ENCODE measurements around the gene FBXO36. TPM values are rescaled to one million over a fixed set of nuclear protein-coding genes. Genes with fewer than 3 reads are reported as not detected.

The FBXO36 gene
- total and polyA plus RNA-seq, 2 of the 13 experiments (the other 11 are each of a cell fraction or from before 2014, with no cell fraction given) = 2.8 TPM

DNA sequence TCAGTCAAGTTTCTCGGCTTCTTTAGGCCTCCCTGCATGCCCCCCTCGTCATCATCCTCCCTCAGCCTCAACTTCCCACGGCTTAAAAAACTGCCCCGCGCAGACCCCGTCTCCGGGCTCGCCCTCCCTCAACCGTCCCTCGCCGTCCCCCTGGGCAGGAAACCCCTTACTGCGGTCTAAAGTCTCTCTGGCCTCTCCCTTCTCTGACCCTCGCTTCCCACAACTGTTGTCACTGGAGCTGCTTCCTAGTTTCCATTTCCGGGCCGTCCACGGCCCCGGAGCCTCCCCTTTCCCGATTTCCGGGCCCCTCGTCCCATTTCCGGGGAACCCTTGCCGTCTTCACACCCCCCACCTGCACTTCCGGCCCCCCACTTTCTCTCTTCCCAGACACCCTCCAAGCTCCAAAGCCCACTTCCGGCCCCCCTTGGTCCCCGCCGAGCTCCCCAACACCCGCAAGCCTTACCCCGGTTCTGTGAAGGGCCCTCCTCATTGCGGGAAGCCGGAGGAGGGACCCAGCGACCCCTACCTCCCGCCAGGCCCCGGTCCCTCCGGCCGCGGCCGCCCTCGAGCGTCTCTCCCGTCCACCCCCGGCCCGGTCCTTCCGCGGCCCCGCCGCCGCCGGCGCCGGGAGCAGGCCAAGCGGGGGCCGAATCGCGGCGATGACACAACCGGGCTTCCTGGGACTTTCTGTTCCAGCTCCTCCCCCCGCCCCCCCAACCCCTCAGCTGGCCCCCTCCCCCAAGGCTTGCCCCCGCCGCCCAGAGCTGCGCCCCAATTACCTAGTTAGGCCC, 1.0 kb upstream of the FBXO36 start (continued):
- TF ChIP-seq, protein P1, sequence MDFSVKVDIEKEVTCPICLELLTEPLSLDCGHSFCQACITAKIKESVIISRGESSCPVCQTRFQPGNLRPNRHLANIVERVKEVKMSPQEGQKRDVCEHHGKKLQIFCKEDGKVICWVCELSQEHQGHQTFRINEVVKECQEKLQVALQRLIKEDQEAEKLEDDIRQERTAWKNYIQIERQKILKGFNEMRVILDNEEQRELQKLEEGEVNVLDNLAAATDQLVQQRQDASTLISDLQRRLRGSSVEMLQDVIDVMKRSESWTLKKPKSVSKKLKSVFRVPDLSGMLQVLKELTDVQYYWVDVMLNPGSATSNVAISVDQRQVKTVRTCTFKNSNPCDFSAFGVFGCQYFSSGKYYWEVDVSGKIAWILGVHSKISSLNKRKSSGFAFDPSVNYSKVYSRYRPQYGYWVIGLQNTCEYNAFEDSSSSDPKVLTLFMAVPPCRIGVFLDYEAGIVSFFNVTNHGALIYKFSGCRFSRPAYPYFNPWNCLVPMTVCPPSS (IDR thresholded peaks at IDR 0.05) = no peak
- no peak for TF ChIP-seq RFX1 (IDR thresholded peaks at IDR 0.05)
- TF ChIP-seq SRSF1 (optimal IDR thresholded peaks at IDR 0.05; ENCODE audit: low read depth, low read length) = peak; percentile 25
- TF ChIP-seq, protein P2, sequence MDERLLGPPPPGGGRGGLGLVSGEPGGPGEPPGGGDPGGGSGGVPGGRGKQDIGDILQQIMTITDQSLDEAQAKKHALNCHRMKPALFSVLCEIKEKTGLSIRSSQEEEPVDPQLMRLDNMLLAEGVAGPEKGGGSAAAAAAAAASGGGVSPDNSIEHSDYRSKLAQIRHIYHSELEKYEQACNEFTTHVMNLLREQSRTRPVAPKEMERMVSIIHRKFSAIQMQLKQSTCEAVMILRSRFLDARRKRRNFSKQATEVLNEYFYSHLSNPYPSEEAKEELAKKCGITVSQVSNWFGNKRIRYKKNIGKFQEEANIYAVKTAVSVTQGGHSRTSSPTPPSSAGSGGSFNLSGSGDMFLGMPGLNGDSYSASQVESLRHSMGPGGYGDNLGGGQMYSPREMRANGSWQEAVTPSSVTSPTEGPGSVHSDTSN (CRISPR knock-in tag; IDR thresholded peaks at IDR 0.05) = no peak
- no peak for TF ChIP-seq KLF16 (CRISPR knock-in tag; IDR thresholded peaks at IDR 0.05)
- TF ChIP-seq, protein P3, sequence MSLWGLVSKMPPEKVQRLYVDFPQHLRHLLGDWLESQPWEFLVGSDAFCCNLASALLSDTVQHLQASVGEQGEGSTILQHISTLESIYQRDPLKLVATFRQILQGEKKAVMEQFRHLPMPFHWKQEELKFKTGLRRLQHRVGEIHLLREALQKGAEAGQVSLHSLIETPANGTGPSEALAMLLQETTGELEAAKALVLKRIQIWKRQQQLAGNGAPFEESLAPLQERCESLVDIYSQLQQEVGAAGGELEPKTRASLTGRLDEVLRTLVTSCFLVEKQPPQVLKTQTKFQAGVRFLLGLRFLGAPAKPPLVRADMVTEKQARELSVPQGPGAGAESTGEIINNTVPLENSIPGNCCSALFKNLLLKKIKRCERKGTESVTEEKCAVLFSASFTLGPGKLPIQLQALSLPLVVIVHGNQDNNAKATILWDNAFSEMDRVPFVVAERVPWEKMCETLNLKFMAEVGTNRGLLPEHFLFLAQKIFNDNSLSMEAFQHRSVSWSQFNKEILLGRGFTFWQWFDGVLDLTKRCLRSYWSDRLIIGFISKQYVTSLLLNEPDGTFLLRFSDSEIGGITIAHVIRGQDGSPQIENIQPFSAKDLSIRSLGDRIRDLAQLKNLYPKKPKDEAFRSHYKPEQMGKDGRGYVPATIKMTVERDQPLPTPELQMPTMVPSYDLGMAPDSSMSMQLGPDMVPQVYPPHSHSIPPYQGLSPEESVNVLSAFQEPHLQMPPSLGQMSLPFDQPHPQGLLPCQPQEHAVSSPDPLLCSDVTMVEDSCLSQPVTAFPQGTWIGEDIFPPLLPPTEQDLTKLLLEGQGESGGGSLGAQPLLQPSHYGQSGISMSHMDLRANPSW (CRISPR knock-in tag; IDR thresholded peaks at IDR 0.05; ENCODE audit: borderline replicate concordance) = no peak
- no peak for TF ChIP-seq ZNF883 (CRISPR knock-in tag; IDR thresholded peaks at IDR 0.05; ENCODE audit: not compliant biosample characterization)
- peak; percentile 38; the same call in 1 of the 2 replicates for TF ChIP-seq PPARG (CRISPR knock-in tag; conservative IDR thresholded peaks at IDR 0.05)
- TF ChIP-seq, protein P4, sequence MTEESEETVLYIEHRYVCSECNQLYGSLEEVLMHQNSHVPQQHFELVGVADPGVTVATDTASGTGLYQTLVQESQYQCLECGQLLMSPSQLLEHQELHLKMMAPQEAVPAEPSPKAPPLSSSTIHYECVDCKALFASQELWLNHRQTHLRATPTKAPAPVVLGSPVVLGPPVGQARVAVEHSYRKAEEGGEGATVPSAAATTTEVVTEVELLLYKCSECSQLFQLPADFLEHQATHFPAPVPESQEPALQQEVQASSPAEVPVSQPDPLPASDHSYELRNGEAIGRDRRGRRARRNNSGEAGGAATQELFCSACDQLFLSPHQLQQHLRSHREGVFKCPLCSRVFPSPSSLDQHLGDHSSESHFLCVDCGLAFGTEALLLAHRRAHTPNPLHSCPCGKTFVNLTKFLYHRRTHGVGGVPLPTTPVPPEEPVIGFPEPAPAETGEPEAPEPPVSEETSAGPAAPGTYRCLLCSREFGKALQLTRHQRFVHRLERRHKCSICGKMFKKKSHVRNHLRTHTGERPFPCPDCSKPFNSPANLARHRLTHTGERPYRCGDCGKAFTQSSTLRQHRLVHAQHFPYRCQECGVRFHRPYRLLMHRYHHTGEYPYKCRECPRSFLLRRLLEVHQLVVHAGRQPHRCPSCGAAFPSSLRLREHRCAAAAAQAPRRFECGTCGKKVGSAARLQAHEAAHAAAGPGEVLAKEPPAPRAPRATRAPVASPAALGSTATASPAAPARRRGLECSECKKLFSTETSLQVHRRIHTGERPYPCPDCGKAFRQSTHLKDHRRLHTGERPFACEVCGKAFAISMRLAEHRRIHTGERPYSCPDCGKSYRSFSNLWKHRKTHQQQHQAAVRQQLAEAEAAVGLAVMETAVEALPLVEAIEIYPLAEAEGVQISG (CRISPR knock-in tag; IDR thresholded peaks at IDR 0.05) = peak; percentile 86
- TF ChIP-seq CHD4 (IDR thresholded peaks at IDR 0.05; ENCODE audit: borderline replicate concordance, low read length) = peak; percentile 74; the same call in 1 of the 2 replicates
- no peak for TF ChIP-seq KLF9 (CRISPR knock-in tag; IDR thresholded peaks at IDR 0.05; ENCODE audit: low read depth)
- TF ChIP-seq, protein P5, sequence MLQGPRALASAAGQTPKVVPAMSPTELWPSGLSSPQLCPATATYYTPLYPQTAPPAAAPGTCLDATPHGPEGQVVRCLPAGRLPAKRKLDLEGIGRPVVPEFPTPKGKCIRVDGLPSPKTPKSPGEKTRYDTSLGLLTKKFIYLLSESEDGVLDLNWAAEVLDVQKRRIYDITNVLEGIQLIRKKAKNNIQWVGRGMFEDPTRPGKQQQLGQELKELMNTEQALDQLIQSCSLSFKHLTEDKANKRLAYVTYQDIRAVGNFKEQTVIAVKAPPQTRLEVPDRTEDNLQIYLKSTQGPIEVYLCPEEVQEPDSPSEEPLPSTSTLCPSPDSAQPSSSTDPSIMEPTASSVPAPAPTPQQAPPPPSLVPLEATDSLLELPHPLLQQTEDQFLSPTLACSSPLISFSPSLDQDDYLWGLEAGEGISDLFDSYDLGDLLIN (CRISPR knock-in tag; IDR thresholded peaks at IDR 0.05; ENCODE audit: borderline replicate concordance) = no peak
- TF ChIP-seq ZNF446 (CRISPR knock-in tag; IDR thresholded peaks at IDR 0.05) = no peak

All from HepG2 (cell line).